ENCODE data around the gene POU2F1.

POU2F1 gene

GRCh38 chr1:167208624-167208976 lies 12.1 kb upstream of the POU2F1 start:
- Histone ChIP-seq H4K8ac (ENCODE audit: low read length) (no peak overlapping the region), H3K4me3 (ENCODE audit: insufficient read depth in 1 of 2, low read depth in 1 of 2, low read length in 2 of 2) (no peak overlapping the region), H3K36me3 (ENCODE audit: control insufficient read depth in 1 of 2, insufficient read depth in 2 of 2, low read depth in 1 of 2, low read length in 2 of 2) (no peaks in the 10 kb centered on the region), H3K27ac (ENCODE audit: low read length, poor library complexity, severe bottlenecking) (no peak overlapping the region), H3K23ac (ENCODE audit: low read length in 2 of 2) (no peak overlapping the region), H3K79me1 (replicated peaks; ENCODE audit: low read length, poor library complexity, severe bottlenecking) (no peaks in the 10 kb centered on the region), H3K14ac (ENCODE audit: low read length in 2 of 2) (no peak overlapping the region), H2BK12ac (ENCODE audit: low read length in 2 of 2) (no peak overlapping the region), H3K9ac (ENCODE audit: low read length) (no peak overlapping the region), H3K27me3 (ENCODE audit: control insufficient read depth in 1 of 2, insufficient read depth in 1 of 2, low read length in 2 of 2) (peaks cover 0 to 16% of the 10 kb centered on the region in 2 experiments), H3K9me3 (ENCODE audit: control insufficient read depth, low read length) (no peaks in the 10 kb centered on the region), H2AK5ac (ENCODE audit: low read length, severe bottlenecking) (no peak overlapping the region), H2BK15ac (ENCODE audit: low read depth, poor library complexity, severe bottlenecking) (no peak overlapping the region), H2BK5ac (ENCODE audit: low read depth, low read length, poor library complexity, severe bottlenecking) (no peak overlapping the region), H2BK120ac (ENCODE audit: low read depth, low read length) (no peak overlapping the region), H4K91ac (ENCODE audit: low read length) (no peak overlapping the region), H3K4ac (ENCODE audit: low read depth in 1 of 2, low read length in 2 of 2) (no peak overlapping the region), H3K18ac (ENCODE audit: low read depth in 1 of 2, low read length in 2 of 2) (no peak overlapping the region), H2AFZ (ENCODE audit: low read depth, low read length) (no peak overlapping the region), H3K4me1 (ENCODE audit: control insufficient read depth, insufficient read depth, low read depth, low read length) (no peaks in the 10 kb centered on the region), H3K4me2 (ENCODE audit: low read length, poor library complexity, severe bottlenecking) (no peak overlapping the region)
- no peak for DNase-seq
- WGBS: no CpG with 5 or more reads among the region's 1 CpG

GRCh38 chr1:167209044-167209443 lies 11.6 kb upstream of the POU2F1 start:
- Histone ChIP-seq H3K27me3 (ENCODE audit: control insufficient read depth in 1 of 2, insufficient read depth in 1 of 2, low read length in 2 of 2) (peaks cover 0 to 16% of the 10 kb centered on the region in 2 experiments), H3K4me1 (ENCODE audit: control insufficient read depth, insufficient read depth, low read depth, low read length) (no peaks in the 10 kb centered on the region), H4K8ac (ENCODE audit: low read length) (no peak overlapping the region), H3K14ac (ENCODE audit: low read length in 2 of 2) (no peak overlapping the region), H4K91ac (ENCODE audit: low read length) (no peak overlapping the region), H3K23ac (ENCODE audit: low read length in 2 of 2) (no peak overlapping the region), H2BK5ac (ENCODE audit: low read depth, low read length, poor library complexity, severe bottlenecking) (no peak overlapping the region), H3K4me2 (ENCODE audit: low read length, poor library complexity, severe bottlenecking) (no peak overlapping the region), H3K4ac (ENCODE audit: low read depth in 1 of 2, low read length in 2 of 2) (no peak overlapping the region), H2AK5ac (ENCODE audit: low read length, severe bottlenecking) (no peak overlapping the region), H3K9ac (ENCODE audit: low read length) (no peak overlapping the region), H2AFZ (ENCODE audit: low read depth, low read length) (no peak overlapping the region), H3K9me3 (ENCODE audit: control insufficient read depth, low read length) (no peaks in the 10 kb centered on the region), H2BK15ac (ENCODE audit: low read depth, poor library complexity, severe bottlenecking) (no peak overlapping the region), H2BK120ac (ENCODE audit: low read depth, low read length) (no peak overlapping the region), H2BK12ac (ENCODE audit: low read length in 2 of 2) (no peak overlapping the region), H3K18ac (ENCODE audit: low read depth in 1 of 2, low read length in 2 of 2) (no peak overlapping the region), H3K36me3 (ENCODE audit: control insufficient read depth in 1 of 2, insufficient read depth in 2 of 2, low read depth in 1 of 2, low read length in 2 of 2) (no peaks in the 10 kb centered on the region), H3K79me1 (replicated peaks; ENCODE audit: low read length, poor library complexity, severe bottlenecking) (no peaks in the 10 kb centered on the region), H3K4me3 (ENCODE audit: insufficient read depth in 1 of 2, low read depth in 1 of 2, low read length in 2 of 2) (no peak overlapping the region), H3K27ac (ENCODE audit: low read length, poor library complexity, severe bottlenecking) (no peak overlapping the region)
- no peak for DNase-seq
- 77% methylated on average over 1 of the region's 1 CpG for WGBS

GRCh38 chr1:167210966-167211674 lies 9.6 kb upstream of the POU2F1 start:
- Histone ChIP-seq H2BK5ac (ENCODE audit: low read depth, low read length, poor library complexity, severe bottlenecking) (no peak overlapping the region), H3K4ac (ENCODE audit: low read depth in 1 of 2, low read length in 2 of 2) (no peak overlapping the region), H2BK15ac (ENCODE audit: low read depth, poor library complexity, severe bottlenecking) (no peak overlapping the region), H4K8ac (ENCODE audit: low read length) (no peak overlapping the region), H3K4me2 (ENCODE audit: low read length, poor library complexity, severe bottlenecking) (no peak overlapping the region), H3K36me3 (ENCODE audit: control insufficient read depth in 1 of 2, insufficient read depth in 2 of 2, low read depth in 1 of 2, low read length in 2 of 2) (no peaks in the 10 kb centered on the region), H3K14ac (ENCODE audit: low read length in 2 of 2) (no peak overlapping the region), H2AFZ (ENCODE audit: low read depth, low read length) (no peak overlapping the region), H2BK120ac (ENCODE audit: low read depth, low read length) (no peak overlapping the region), H2BK12ac (ENCODE audit: low read length in 2 of 2) (no peak overlapping the region), H4K91ac (ENCODE audit: low read length) (no peak overlapping the region), H3K4me3 (ENCODE audit: insufficient read depth in 1 of 2, low read depth in 1 of 2, low read length in 2 of 2) (no peak overlapping the region), H3K27me3 (ENCODE audit: control insufficient read depth in 1 of 2, insufficient read depth in 1 of 2, low read length in 2 of 2) (peaks cover 0 to 18% of the 10 kb centered on the region in 2 experiments), H3K23ac (ENCODE audit: low read length in 2 of 2) (no peak overlapping the region), H3K9ac (ENCODE audit: low read length) (no peak overlapping the region), H3K4me1 (ENCODE audit: control insufficient read depth, insufficient read depth, low read depth, low read length) (no peaks in the 10 kb centered on the region), H2AK5ac (ENCODE audit: low read length, severe bottlenecking) (no peak overlapping the region), H3K9me3 (ENCODE audit: control insufficient read depth, low read length) (no peaks in the 10 kb centered on the region), H3K79me1 (replicated peaks; ENCODE audit: low read length, poor library complexity, severe bottlenecking) (no peaks in the 10 kb centered on the region), H3K18ac (ENCODE audit: low read depth in 1 of 2, low read length in 2 of 2) (no peak overlapping the region), H3K27ac (ENCODE audit: low read length, poor library complexity, severe bottlenecking) (no peak overlapping the region)
- 97% methylated on average over 10 of the region's 15 CpGs for WGBS
- no peak for DNase-seq

- H2BK120ac ChIP-seq (ENCODE audit: low read depth, low read length): no peak overlapping the region
- H3K14ac ChIP-seq (ENCODE audit: low read length in 2 of 2): no peak overlapping the region
- no peak overlapping the region for H4K91ac ChIP-seq (ENCODE audit: low read length)
- no peaks in the 10 kb centered on the region for H3K9me3 ChIP-seq (ENCODE audit: control insufficient read depth, low read length)
- no peaks in the 10 kb centered on the region for H3K79me1 ChIP-seq (replicated peaks; ENCODE audit: low read length, poor library complexity, severe bottlenecking)
- H2AK5ac ChIP-seq (ENCODE audit: low read length, severe bottlenecking): no peak overlapping the region
- H2BK12ac ChIP-seq (ENCODE audit: low read length in 2 of 2): no peak overlapping the region
- H4K8ac ChIP-seq (ENCODE audit: low read length): no peak overlapping the region
- no peak overlapping the region for H2AFZ ChIP-seq (ENCODE audit: low read depth, low read length)
- no peak overlapping the region for H3K4ac ChIP-seq (ENCODE audit: low read depth in 1 of 2, low read length in 2 of 2)
- no peak overlapping the region for H3K27ac ChIP-seq (ENCODE audit: low read length, poor library complexity, severe bottlenecking)
- no peak for DNase-seq
- no peaks in the 10 kb centered on the region for H3K4me1 ChIP-seq (ENCODE audit: control insufficient read depth, insufficient read depth, low read depth, low read length)
- no peak overlapping the region for H3K23ac ChIP-seq (ENCODE audit: low read length in 2 of 2)
- no peaks in the 10 kb centered on the region for H3K36me3 ChIP-seq (ENCODE audit: control insufficient read depth in 1 of 2, insufficient read depth in 2 of 2, low read depth in 1 of 2, low read length in 2 of 2)
- no peak overlapping the region for H2BK15ac ChIP-seq (ENCODE audit: low read depth, poor library complexity, severe bottlenecking)
- H3K4me3 ChIP-seq (ENCODE audit: insufficient read depth in 1 of 2, low read depth in 1 of 2, low read length in 2 of 2): no peak overlapping the region
- no peak overlapping the region for H3K9ac ChIP-seq (ENCODE audit: low read length)
- H3K18ac ChIP-seq (ENCODE audit: low read depth in 1 of 2, low read length in 2 of 2): no peak overlapping the region
- peaks cover 0 to 16% of the 10 kb centered on the region in 2 experiments for H3K27me3 ChIP-seq (ENCODE audit: control insufficient read depth in 1 of 2, insufficient read depth in 1 of 2, low read length in 2 of 2)
- no peak overlapping the region for H3K4me2 ChIP-seq (ENCODE audit: low read length, poor library complexity, severe bottlenecking)
- no peak overlapping the region for H2BK5ac ChIP-seq (ENCODE audit: low read depth, low read length, poor library complexity, severe bottlenecking)
These were observed 8.7 kb upstream of the POU2F1 start for GRCh38 chr1:167212025-167212424.

Data from mesenchymal stem cell (in vitro differentiated cells and primary cell).